Lung (tissue), 12 donors: ENCODE results near the gene CLOCK. TPM values are rescaled to one million over a fixed set of nuclear protein-coding genes. Genes with fewer than 3 reads are reported as not detected.

ENCODE experiments used
- ATAC-seq: fragments of 200-7000 bp; cut with Tn5 transposase; one replicate; pipeline ENCODE4 v1.9.1; 2020; ENCODE audit warnings: moderate number of reproducible peaks; ENCODE audit not compliant: insufficient read depth, low FRiP score
- DNase-seq, 3 donors: peaks; one replicate each; pipeline ENCODE4 v3.0.0-alpha.2; 2013 to 2017
- H3K27ac ChIP-seq, 2 donors: one replicate each; pipeline ENCODE4 v1.5.1; 2013; ENCODE audit warnings: mild to moderate bottlenecking in 2 of 2, moderate library complexity in 2 of 2, control low read depth in 1 of 2, inconsistent platforms in 1 of 2, low read depth in 1 of 2, low read length in 1 of 2
- H3K27me3 ChIP-seq, 3 donors: one replicate each; pipeline ENCODE4 v1.5.1; 2013; ENCODE audit warnings: low read length in 2 of 3; ENCODE audit not compliant: control insufficient read depth in 3 of 3, insufficient read depth in 3 of 3
- H3K36me3 ChIP-seq, 4 donors: one replicate each; pipeline ENCODE4 v1.5.1; 2013; ENCODE audit warnings: low read length in 4 of 4, mild to moderate bottlenecking in 1 of 4, moderate library complexity in 1 of 4; ENCODE audit not compliant: control insufficient read depth in 4 of 4, insufficient read depth in 4 of 4
- H3K4me1 ChIP-seq, 5 donors: one replicate each; pipeline ENCODE4 v1.5.1; 2013; ENCODE audit warnings: low read length in 5 of 5, mild to moderate bottlenecking in 2 of 5, moderate library complexity in 1 of 5; ENCODE audit not compliant: control insufficient read depth in 5 of 5, insufficient read depth in 5 of 5
- H3K4me3 ChIP-seq: one replicate; pipeline ENCODE4 v1.5.1; 2013; ENCODE audit warnings: mild to moderate bottlenecking, control low read depth, moderate library complexity
- H3K9ac ChIP-seq, 2 donors: one replicate each; pipeline ENCODE4 v1.5.1; 2013; ENCODE audit warnings: low read length in 2 of 2, control low read depth in 1 of 2; ENCODE audit not compliant: insufficient read depth in 1 of 2
- H3K9me3 ChIP-seq, 4 donors: one replicate each; pipeline ENCODE4 v1.5.1; 2013; ENCODE audit warnings: low read length in 3 of 4, mild to moderate bottlenecking in 1 of 4, moderate library complexity in 1 of 4; ENCODE audit not compliant: control insufficient read depth in 4 of 4, insufficient read depth in 3 of 4
- WGBS, 2 donors: extraction: QIAGEN DNeasy Blood & Tissue Kit; methylation state at CpG; one replicate each; pipeline ENCODE4 v1.1.7; 2013; 5-methylcytosine and 5-hydroxymethylcytosine counted together
- polyA plus RNA-seq, 2 donors: library from polyadenylated mRNA; stranded (reverse); fragments of 200-250 nt; gene quantifications; one replicate each; pipeline ENCODE4 v1.2.1, GENCODE V29; 2013
- total RNA-seq, 2 donors: library from RNA; depleted of rRNA in 1 of 2; stranded (reverse); fragments of >200 nt in 1 of 2; gene quantifications; one replicate each; pipeline ENCODE4 v1.2.1, GENCODE V29; 2014 to 2021
- TF ChIP-seq, protein P1 (sequence below): IDR thresholded peaks from 2 replicates; pipeline ENCODE4 v1.5.1; 2012; ENCODE audit warnings: mild to moderate bottlenecking; ENCODE audit errors: control extremely low read depth, extremely low read depth
- donor health status: control.
- donor health status: control.
- donor health status: Bipolar disorder and iron deficiency.
- donor health status: healthy.
- donor health status: DM: yes; HTN: yes; CAD: no.

Gene CLOCK
- total and polyA plus RNA-seq, 4 donors = 6.2 to 29.7 (median 14.7) TPM

DNA sequence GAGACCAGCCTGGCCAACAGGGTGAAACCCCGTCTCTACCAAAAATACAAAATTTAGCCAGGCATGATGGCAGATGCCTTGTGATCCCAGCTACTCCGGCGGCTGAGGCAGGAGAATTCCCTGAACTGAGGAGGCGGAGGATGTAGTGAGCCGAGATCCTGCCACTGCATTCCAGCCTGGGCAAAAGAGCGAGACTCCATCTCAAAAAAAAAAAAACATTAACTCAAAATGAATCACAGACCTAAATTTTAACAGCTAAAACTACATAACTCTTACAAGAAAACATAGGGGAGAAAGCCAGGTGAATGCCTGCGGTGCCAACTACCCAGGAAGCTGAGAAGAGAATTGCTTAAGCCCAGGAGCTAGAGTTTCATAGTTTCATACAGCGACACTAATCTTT, 96.1 kb downstream of the CLOCK start:
- Histone ChIP-seq H3K36me3 (peaks cover 8 to 47% (median 16%) of the 10 kb centered on the region in 4 donors), H3K4me1 (peaks cover 0 to 6% (median 0%) of the 10 kb centered on the region in 5 donors), H3K4me3 (no peak overlapping the region), H3K9me3 (no peaks in the 10 kb centered on the region), H3K9ac (no peak overlapping the region), H3K27me3 (no peaks in the 10 kb centered on the region), H3K27ac (no peak overlapping the region)
- ATAC-seq (no peak), DNase-seq (no peak)
- 86 to 98% methylated on average over 8 of the region's 8 CpGs for WGBS, 2 donors
- TF ChIP-seq, protein P1, sequence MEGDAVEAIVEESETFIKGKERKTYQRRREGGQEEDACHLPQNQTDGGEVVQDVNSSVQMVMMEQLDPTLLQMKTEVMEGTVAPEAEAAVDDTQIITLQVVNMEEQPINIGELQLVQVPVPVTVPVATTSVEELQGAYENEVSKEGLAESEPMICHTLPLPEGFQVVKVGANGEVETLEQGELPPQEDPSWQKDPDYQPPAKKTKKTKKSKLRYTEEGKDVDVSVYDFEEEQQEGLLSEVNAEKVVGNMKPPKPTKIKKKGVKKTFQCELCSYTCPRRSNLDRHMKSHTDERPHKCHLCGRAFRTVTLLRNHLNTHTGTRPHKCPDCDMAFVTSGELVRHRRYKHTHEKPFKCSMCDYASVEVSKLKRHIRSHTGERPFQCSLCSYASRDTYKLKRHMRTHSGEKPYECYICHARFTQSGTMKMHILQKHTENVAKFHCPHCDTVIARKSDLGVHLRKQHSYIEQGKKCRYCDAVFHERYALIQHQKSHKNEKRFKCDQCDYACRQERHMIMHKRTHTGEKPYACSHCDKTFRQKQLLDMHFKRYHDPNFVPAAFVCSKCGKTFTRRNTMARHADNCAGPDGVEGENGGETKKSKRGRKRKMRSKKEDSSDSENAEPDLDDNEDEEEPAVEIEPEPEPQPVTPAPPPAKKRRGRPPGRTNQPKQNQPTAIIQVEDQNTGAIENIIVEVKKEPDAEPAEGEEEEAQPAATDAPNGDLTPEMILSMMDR = no peak

- 78 to 81% methylated on average over 1 of the region's 1 CpG for WGBS, 2 donors
- Histone ChIP-seq H3K27me3 (no peaks in the 10 kb centered on the region), H3K36me3 (peaks cover 13 to 48% (median 17%) of the 10 kb centered on the region in 4 donors), H3K9me3 (no peaks in the 10 kb centered on the region), H3K27ac (no peak overlapping the region), H3K4me1 (peaks cover 0 to 6% (median 0%) of the 10 kb centered on the region in 5 donors), H3K4me3 (no peak overlapping the region), H3K9ac (no peak overlapping the region)
- TF ChIP-seq, protein P1 = no peak
- ATAC-seq = no peak
- peak; percentile 36 to 80 (median 72) for DNase-seq
These were observed 98.9 kb downstream of the CLOCK start for GRCh38 chr4:55447831-55448230.

DNA sequence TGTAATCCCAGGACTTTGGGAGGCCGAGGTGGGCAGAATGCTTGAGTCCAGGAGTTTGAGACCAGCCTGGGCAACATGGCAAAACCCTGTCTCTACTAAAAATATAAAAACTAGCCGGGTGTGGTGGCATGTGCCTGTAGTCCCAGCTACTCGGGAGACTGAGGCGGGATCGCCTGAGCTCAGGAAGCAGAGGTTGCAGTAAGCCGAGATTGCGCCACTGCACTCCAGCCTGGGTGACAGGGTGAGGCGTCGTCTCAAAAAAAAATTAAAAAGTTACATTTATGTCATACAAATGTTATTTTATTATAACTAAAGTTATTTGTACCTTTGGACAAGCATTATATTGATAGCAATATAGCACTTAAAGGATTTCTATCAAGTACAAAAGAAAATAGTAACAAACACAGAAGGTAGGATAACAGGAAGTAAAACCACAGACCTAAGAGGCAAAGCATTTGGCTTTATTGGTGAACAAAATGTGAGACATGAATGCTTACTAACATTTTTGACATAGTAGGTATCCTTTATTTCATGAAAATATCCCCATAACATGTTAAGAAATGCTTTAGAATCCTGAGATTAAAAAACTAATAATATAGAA, 99.5 kb downstream of the CLOCK start:
- Histone ChIP-seq H3K9ac (no peak overlapping the region), H3K27me3 (no peaks in the 10 kb centered on the region), H3K36me3 (peaks cover 15 to 52% (median 16%) of the 10 kb centered on the region in 4 donors), H3K9me3 (no peaks in the 10 kb centered on the region), H3K4me1 (peaks cover 0 to 6% (median 0%) of the 10 kb centered on the region in 5 donors), H3K27ac (no peak overlapping the region), H3K4me3 (no peak overlapping the region)
- ATAC-seq = no peak
- DNase-seq = no peak
- TF ChIP-seq, protein P1 = no peak
- 49 to 81% methylated on average over 9 of the region's 9 CpGs for WGBS, 2 donors

DNA sequence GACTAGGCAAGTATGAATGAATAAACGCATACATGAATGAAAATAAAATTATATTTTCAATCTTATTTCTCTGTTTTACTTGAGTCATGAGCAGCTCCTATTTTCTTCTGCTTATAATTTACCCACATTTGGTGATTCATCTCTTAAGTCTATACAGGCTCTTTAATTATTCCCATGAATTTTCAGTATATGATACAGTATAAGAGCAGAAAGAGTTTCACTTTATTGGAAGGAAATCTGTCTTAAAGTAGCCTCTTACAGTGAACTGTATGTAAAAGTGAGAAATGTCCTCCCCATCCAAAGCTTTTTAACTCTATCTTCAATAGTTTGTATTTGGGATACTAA, 100.2 kb downstream of the CLOCK start:
- TF ChIP-seq, protein P1 = no peak
- no peaks in the 10 kb centered on the region for H3K27me3 ChIP-seq
- WGBS, 2 donors = 95 to 99% methylated on average over 1 of the region's 1 CpG
- H3K4me1 ChIP-seq = peaks cover 0 to 6% (median 0%) of the 10 kb centered on the region in 5 donors
- ATAC-seq (no peak), DNase-seq (no peak)
- no peak overlapping the region for H3K4me3 ChIP-seq
- no peak overlapping the region for H3K27ac ChIP-seq
- no peak overlapping the region for H3K9ac ChIP-seq
- H3K36me3 ChIP-seq = peaks cover 11 to 49% (median 14%) of the 10 kb centered on the region in 4 donors
- no peaks in the 10 kb centered on the region for H3K9me3 ChIP-seq
